GM13977 (cell line): ENCODE measurements around the gene RSF1.
A peak's percentile ranks its signal among the peaks of the same experiment; 100 is the strongest.

ENCODE experiments used
- DNase-seq: peaks from one replicate; pipeline ENCODE4 v3.0.0; 2012; ENCODE audit warnings: low spot score
- CTCF ChIP-seq: IDR thresholded peaks from 2 replicates; pipeline ENCODE4 v1.5.1; 2012; ENCODE audit warnings: mild to moderate bottlenecking, control low read depth; ENCODE audit not compliant: insufficient read depth; ENCODE audit errors: extremely low read depth, missing control alignments
- in situ Hi-C: fragments of 300-500 bp; cut with MboI; formaldehyde crosslinking; loops from one replicate; pipeline ENCODE4 v1.12.0; 2022; ENCODE audit warnings: low sequenced_read_pairs, low pct_unique_long_range_greater_than_20kb, mixed read lengths, inconsistent platforms; ENCODE audit not compliant: unreplicated experiment

RSF1 gene

GRCh38 chr11:77736473-77736872, 84.0 kb downstream of the RSF1 start:
- DNase-seq = no peak
- TF ChIP-seq CTCF = no peak
- in situ Hi-C loops = no loop called here

- DNase-seq = no peak
- in situ Hi-C loops = no loop called here
- no peak for TF ChIP-seq CTCF
Measured at GRCh38 chr11:77734890-77735289, 85.6 kb downstream of the RSF1 start.

GRCh38 chr11:77732143-77732542, 88.4 kb downstream of the RSF1 start:
- DNase-seq = no peak
- in situ Hi-C loops = no loop called here
- no peak for TF ChIP-seq CTCF

GRCh38 chr11:77730789-77731188, 89.7 kb downstream of the RSF1 start:
- in situ Hi-C loops = no loop called here
- TF ChIP-seq CTCF = no peak
- DNase-seq = no peak

GRCh38 chr11:77729063-77729462, 91.5 kb downstream of the RSF1 start:
- no peak for DNase-seq
- no peak for TF ChIP-seq CTCF
- in situ Hi-C loops = no loop called here

- no peak for DNase-seq
- no peak for TF ChIP-seq CTCF
- in situ Hi-C loops = no loop called here
Measured at GRCh38 chr11:77728203-77728786, 92.2 kb downstream of the RSF1 start.

- no peak for TF ChIP-seq CTCF
- DNase-seq = peak; percentile 23
- in situ Hi-C loops = no loop called here
Measured at GRCh38 chr11:77726524-77726923, 94.0 kb downstream of the RSF1 start.
